Measurements from ENCODE around the gene ABCA13.

The ABCA13 gene

DNA sequence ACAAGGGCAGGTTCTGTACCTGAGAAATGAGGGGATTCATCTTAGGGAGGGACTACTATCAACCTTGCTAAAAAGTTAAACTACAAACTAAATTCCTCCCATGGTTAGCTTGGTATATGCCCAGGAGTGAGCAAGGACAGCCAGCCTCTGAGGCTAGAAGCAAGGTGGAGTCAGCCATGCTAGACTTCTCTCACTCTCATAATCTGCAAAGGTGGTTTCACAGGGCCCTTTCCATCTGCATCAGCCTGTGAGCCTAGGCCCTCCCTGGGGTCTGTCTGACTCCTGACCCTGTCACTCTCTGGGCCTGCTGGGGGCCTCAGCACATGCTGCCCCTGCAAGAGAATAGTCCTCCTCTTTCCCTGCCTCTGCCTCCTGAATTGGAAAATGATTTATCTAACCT is 66.1 kb downstream of the ABCA13 start:
- no peak overlapping the region for H3K27ac ChIP-seq (replicated peaks)
- no peak for TF ChIP-seq SPI1 (IDR thresholded peaks at IDR 0.05; ENCODE audit: borderline replicate concordance, low read depth)
- TF ChIP-seq, protein P1, sequence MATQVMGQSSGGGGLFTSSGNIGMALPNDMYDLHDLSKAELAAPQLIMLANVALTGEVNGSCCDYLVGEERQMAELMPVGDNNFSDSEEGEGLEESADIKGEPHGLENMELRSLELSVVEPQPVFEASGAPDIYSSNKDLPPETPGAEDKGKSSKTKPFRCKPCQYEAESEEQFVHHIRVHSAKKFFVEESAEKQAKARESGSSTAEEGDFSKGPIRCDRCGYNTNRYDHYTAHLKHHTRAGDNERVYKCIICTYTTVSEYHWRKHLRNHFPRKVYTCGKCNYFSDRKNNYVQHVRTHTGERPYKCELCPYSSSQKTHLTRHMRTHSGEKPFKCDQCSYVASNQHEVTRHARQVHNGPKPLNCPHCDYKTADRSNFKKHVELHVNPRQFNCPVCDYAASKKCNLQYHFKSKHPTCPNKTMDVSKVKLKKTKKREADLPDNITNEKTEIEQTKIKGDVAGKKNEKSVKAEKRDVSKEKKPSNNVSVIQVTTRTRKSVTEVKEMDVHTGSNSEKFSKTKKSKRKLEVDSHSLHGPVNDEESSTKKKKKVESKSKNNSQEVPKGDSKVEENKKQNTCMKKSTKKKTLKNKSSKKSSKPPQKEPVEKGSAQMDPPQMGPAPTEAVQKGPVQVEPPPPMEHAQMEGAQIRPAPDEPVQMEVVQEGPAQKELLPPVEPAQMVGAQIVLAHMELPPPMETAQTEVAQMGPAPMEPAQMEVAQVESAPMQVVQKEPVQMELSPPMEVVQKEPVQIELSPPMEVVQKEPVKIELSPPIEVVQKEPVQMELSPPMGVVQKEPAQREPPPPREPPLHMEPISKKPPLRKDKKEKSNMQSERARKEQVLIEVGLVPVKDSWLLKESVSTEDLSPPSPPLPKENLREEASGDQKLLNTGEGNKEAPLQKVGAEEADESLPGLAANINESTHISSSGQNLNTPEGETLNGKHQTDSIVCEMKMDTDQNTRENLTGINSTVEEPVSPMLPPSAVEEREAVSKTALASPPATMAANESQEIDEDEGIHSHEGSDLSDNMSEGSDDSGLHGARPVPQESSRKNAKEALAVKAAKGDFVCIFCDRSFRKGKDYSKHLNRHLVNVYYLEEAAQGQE (IDR thresholded peaks at IDR 0.05; ENCODE audit: insufficient replicate concordance, low read depth), result no peak
- no peak for TF ChIP-seq GABPA (IDR thresholded peaks at IDR 0.05; ENCODE audit: low read depth)
- no peak for TF ChIP-seq POLR2AphosphoS5 (IDR thresholded peaks at IDR 0.05; ENCODE audit: low read depth)
- TF ChIP-seq, protein P2, sequence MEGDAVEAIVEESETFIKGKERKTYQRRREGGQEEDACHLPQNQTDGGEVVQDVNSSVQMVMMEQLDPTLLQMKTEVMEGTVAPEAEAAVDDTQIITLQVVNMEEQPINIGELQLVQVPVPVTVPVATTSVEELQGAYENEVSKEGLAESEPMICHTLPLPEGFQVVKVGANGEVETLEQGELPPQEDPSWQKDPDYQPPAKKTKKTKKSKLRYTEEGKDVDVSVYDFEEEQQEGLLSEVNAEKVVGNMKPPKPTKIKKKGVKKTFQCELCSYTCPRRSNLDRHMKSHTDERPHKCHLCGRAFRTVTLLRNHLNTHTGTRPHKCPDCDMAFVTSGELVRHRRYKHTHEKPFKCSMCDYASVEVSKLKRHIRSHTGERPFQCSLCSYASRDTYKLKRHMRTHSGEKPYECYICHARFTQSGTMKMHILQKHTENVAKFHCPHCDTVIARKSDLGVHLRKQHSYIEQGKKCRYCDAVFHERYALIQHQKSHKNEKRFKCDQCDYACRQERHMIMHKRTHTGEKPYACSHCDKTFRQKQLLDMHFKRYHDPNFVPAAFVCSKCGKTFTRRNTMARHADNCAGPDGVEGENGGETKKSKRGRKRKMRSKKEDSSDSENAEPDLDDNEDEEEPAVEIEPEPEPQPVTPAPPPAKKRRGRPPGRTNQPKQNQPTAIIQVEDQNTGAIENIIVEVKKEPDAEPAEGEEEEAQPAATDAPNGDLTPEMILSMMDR (IDR thresholded peaks at IDR 0.05; ENCODE audit: insufficient read depth, low read length), result no peak
- no peaks in the 10 kb centered on the region for H3K27me3 ChIP-seq (ENCODE audit: insufficient read depth, poor library complexity, severe bottlenecking)
- DNase-seq (ENCODE audit: low read depth in 1 of 2, low spot score in 1 of 2), result no peak
- no peak overlapping the region for H3K4me3 ChIP-seq (replicated peaks; ENCODE audit: insufficient read depth, low read length)

DNA sequence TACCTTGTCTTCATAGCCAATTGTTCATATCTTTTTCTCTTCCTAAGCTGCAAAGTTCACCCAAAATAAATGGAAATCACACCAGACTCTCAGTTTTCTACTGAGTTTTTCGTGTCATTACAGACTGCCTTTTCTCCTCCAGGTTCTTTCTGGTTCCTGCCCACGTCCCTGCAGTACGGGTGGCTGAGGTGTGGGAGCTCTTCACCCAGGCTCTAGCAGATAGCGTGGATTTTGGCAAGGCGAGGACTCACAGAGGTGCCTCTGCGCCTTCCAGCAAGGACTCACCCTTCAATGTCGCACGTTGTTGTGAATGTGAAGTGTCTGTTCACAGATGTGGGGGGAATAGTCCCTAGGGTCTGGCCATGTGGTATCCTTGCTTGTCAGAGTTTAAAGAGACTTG is 71.6 kb downstream of the ABCA13 start:
- no peak overlapping the region for H3K4me3 ChIP-seq (replicated peaks; ENCODE audit: insufficient read depth, low read length)

DNA sequence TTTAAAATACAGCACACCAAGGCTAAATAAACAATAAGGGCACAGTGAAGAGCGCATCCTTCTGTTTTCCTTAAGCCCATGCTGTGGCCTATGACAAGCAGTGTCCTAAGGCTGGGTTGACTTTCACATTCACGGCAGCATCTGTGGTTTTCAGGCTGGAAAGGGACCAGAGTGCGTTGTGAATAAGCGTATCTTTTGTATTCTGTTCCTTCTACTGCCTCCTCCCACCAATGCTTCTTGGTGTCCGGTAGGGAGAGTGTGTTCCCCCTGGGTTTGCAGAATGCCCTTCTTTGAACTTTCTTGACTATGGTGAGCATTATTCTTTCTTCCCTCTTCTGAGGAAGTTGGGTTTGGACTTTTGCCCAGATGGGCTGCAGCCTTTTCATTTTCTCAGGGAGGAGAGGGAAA is 73.6 kb downstream of the ABCA13 start:
- H3K27ac ChIP-seq (replicated peaks), result no peak overlapping the region
- no peak overlapping the region for H3K4me3 ChIP-seq (replicated peaks; ENCODE audit: insufficient read depth, low read length)
- DNase-seq (ENCODE audit: low read depth in 1 of 2, low spot score in 1 of 2), result peak in 1 of 2 experiments; percentile 39
- peak; percentile 18; the same call in 1 of the 2 replicates for TF ChIP-seq SPI1 (IDR thresholded peaks at IDR 0.05; ENCODE audit: borderline replicate concordance, low read depth)
- TF ChIP-seq, protein P2 (IDR thresholded peaks at IDR 0.05; ENCODE audit: insufficient read depth, low read length), result no peak
- H3K27me3 ChIP-seq (ENCODE audit: insufficient read depth, poor library complexity, severe bottlenecking), result no peaks in the 10 kb centered on the region

More for the DNA sequence above, 71.6 kb downstream of the ABCA13 start:
- Histone ChIP-seq H3K27ac (replicated peaks) (no peak overlapping the region), H3K27me3 (ENCODE audit: insufficient read depth, poor library complexity, severe bottlenecking) (no peaks in the 10 kb centered on the region)
- TF ChIP-seq POLR2AphosphoS5 (IDR thresholded peaks at IDR 0.05; ENCODE audit: low read depth), result no peak
- no peak for TF ChIP-seq SPI1 (IDR thresholded peaks at IDR 0.05; ENCODE audit: borderline replicate concordance, low read depth)
- TF ChIP-seq, protein P1 (IDR thresholded peaks at IDR 0.05; ENCODE audit: insufficient replicate concordance, low read depth), result no peak
- TF ChIP-seq, protein P2 (IDR thresholded peaks at IDR 0.05; ENCODE audit: insufficient read depth, low read length), result no peak
- TF ChIP-seq GABPA (IDR thresholded peaks at IDR 0.05; ENCODE audit: low read depth), result no peak
- DNase-seq (ENCODE audit: low read depth in 1 of 2, low spot score in 1 of 2), result no peak
